HG02571 (cell line): Measurements from ENCODE around the gene ARL9.

Source experiments
- ATAC-seq: cut with Tn5 transposase; IDR thresholded peaks from one replicate; pipeline ENCODE4 v1.9.1; 2021; ENCODE audit warnings: mild to moderate bottlenecking, moderate library complexity; ENCODE audit not compliant: unreplicated experiment

Gene ARL9

GRCh38 chr4:56531149-56531770, 25.7 kb downstream of the ARL9 start:
- no peak for ATAC-seq

GRCh38 chr4:56531823-56532222, 26.2 kb downstream of the ARL9 start:
- no peak for ATAC-seq

DNA sequence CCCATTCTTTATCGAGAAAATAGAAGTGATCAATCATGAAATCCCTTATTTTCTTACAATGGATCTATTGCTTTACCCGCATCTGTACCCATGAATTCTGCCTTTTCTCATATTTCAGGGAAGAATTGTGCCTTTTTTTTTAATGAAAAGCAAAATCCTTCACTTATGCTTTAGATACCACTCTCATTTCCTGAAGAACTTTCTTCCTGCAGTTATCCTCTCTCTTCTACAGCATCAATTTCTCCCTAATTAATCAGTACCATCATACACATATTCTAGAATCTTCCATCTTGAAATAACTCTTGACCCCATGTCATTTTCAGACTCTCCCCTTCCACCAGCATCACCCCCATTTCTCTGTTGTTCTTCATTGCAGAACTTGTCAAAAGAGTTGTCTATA, 26.6 kb downstream of the ARL9 start:
- ATAC-seq: no peak

DNA sequence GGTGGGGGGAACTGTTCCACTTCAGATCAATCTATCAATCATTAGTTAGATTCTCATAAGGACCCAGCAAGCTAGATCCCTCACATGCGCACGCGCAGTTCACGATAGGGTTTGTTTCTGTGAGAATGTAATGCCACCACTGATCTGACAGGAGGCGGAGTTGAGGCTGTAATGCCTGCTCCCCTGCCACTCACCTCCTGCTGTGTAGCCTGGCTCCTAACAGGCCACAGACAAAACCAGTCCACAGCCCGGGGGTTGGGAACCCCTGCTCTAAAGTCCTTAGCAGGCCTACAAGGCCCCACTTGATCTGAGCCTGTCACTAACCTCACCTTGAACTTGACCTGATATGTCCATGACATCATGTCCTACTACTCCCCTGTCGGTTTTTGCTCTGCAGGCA, 30.3 kb downstream of the ARL9 start:
- no peak for ATAC-seq

GRCh38 chr4:56537147-56537546, 31.6 kb downstream of the ARL9 start:
- no peak for ATAC-seq

DNA sequence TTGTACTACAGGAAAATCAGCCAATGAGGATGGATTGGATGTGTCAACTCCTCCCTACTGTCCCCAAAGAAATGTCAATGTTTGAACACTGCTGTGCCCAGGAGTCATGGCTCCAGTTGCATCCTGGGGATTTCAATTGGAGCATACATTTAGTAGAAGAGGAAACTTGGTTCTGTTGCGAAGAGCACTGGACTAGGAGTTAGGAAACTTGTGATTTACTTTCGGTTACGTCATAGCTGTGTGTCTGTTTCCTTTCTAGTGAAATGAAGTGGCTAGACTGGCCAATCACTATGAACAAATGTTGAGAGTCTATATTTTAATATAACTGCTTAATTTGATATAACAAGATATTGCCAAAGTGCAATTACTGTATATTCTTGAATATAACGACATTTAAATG, 35.2 kb downstream of the ARL9 start:
- ATAC-seq: no peak

DNA sequence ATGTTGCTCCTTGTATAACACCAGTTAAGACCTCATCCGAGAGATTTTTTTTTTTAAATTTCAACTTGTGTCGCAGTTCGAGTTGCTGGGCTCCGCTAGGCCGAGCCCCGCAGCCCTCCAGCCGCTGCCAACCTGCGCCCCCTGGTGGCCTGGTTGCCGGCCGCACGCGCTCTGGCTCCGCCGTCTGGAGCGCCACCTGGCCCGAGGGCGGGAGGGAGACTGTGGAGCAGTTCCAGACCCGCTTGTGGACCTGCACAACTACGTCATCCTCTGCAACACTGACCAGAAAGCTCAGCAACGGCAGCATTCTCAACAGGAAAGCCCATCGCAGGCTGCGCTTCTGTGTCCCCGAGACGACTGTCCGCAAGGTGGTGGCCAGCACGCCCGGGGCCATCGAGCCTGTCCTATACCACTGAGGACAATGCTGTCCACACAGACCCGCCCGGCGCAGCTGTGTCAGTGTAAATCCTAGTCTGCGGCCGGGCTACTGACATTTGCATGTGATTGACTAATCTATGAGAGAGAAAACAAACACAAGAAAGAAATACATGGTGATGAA, 39.1 kb downstream of the ARL9 start:
- peak; percentile 99 for ATAC-seq

GRCh38 chr4:56550642-56551041, 45.1 kb downstream of the ARL9 start:
- no peak for ATAC-seq

DNA sequence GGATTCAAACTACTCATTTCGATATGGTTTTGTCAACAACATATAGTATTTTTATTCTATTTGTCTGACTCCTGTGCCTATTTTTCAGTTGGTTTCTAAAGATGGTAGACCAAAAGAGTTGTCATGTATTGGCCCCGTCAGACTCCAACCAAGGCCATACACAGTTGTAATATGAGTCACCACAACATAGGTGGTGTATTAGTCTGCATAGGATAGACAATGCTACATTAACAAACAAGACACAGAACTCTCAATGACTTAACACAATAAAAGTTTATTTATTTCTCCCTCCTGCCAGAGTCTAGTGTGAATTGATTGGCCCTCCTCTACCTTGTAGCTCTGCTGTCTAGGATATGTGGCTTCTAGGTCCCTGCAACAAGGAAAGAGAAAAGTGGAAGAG, 45.9 kb downstream of the ARL9 start:
- no peak for ATAC-seq

- ATAC-seq: no peak
Observed at GRCh38 chr4:56552273-56552672, 46.7 kb downstream of the ARL9 start.

GRCh38 chr4:56570041-56570440, 64.5 kb downstream of the ARL9 start:
- no peak for ATAC-seq
